Suprapubic skin (tissue), 4 donors: ENCODE data around the gene PDE3A. TPM values are rescaled to one million over a fixed set of nuclear protein-coding genes. Genes with fewer than 3 reads are reported as not detected.

Experiments used
- DNase-seq, 2 donors: peaks; one replicate each; pipeline ENCODE4 v3.0.0-alpha.2; 2019; ENCODE audit warnings: low spot score in 2 of 2
- H3K27ac ChIP-seq: fragments of 200-600 bp; sonication (generic); one replicate; pipeline ENCODE4 v1.5.1; 2019
- H3K27me3 ChIP-seq: fragments of 200-600 bp; sonication (generic); one replicate; pipeline ENCODE4 v1.5.1; 2019
- H3K36me3 ChIP-seq: fragments of 200-600 bp; sonication (generic); one replicate; pipeline ENCODE4 v1.5.1; 2019
- H3K4me1 ChIP-seq: fragments of 200-600 bp; sonication (generic); one replicate; pipeline ENCODE4 v1.5.1; 2019
- H3K4me3 ChIP-seq: fragments of 200-600 bp; sonication (generic); one replicate; pipeline ENCODE4 v1.5.1; 2019; ENCODE audit warnings: mild to moderate bottlenecking
- H3K9me3 ChIP-seq: fragments of 200-600 bp; sonication (generic); one replicate; pipeline ENCODE4 v1.5.1; 2019
- EP300 ChIP-seq: sonication (generic); formaldehyde crosslinking; IDR thresholded peaks from one replicate; pipeline ENCODE4 v1.6.1; 2017; ENCODE audit warnings: antibody characterized with exemption
- POLR2A ChIP-seq, 2 donors: fragments of 450-650 bp; IDR thresholded peaks; one replicate each; pipeline ENCODE4 v1.6.1; 2017; ENCODE audit warnings: antibody characterized with exemption in 2 of 2, mild to moderate bottlenecking in 2 of 2, moderate library complexity in 2 of 2
- POLR2AphosphoS5 ChIP-seq, 3 donors: sonication (generic); formaldehyde crosslinking; IDR thresholded peaks; one replicate each; pipeline ENCODE4 v1.6.1; 2017; ENCODE audit warnings: antibody characterized with exemption in 3 of 3
- WGBS: methylation state at CpG from one replicate; pipeline ENCODE4 v1.1.5; 2018; 5-methylcytosine and 5-hydroxymethylcytosine counted together
- total RNA-seq, 4 donors: library from RNA; depleted of rRNA; stranded (reverse); fragments of >200 nt; gene quantifications; one replicate each; pipeline ENCODE4 v1.1.0, GENCODE V29; 2016
- TF ChIP-seq, protein P1 (sequence below), 2 donors: fragments of 200-600 bp in 1 of 2; fragments of 450-650 bp in 1 of 2; sonication (generic) in 1 of 2; IDR thresholded peaks; one replicate each; pipeline ENCODE4 v1.5.1; 2016 to 2019; ENCODE audit warnings: antibody characterized with exemption in 2 of 2, mild to moderate bottlenecking in 1 of 2, moderate library complexity in 1 of 2

PDE3A gene
- total RNA-seq, 4 donors from 2014 or later = 0.79 to 3.4 (median 1.4) TPM

DNA sequence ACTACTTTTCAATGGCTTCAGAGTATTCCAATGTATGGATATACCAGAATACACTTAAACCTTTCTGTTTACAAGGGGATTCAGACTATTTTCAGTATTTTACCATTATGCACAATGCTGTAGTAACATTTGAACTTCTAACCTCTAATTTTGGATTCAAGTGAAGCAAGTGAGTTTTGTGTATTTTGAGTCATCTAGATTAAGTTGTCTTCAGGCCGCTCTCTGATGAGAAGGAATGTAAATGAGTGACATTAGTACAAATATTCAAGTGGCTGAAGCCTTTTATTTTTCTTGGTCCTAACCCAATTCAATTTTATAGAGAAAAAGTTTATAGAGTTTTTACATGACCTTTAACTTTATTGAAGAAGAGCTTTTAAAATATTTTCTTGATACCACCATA lies 125.6 kb downstream of the PDE3A start:
- no peak for DNase-seq
- Histone ChIP-seq H3K27me3 (no peaks in the 10 kb centered on the region), H3K27ac (no peak overlapping the region), H3K4me3 (no peak overlapping the region), H3K9me3 (no peaks in the 10 kb centered on the region), H3K36me3 (no peaks in the 10 kb centered on the region), H3K4me1 (no peaks in the 10 kb centered on the region)
- no peak for TF ChIP-seq POLR2AphosphoS5 (IDR thresholded peaks at IDR 0.05)
- 76% methylated on average over 1 of the region's 1 CpG for WGBS

DNA sequence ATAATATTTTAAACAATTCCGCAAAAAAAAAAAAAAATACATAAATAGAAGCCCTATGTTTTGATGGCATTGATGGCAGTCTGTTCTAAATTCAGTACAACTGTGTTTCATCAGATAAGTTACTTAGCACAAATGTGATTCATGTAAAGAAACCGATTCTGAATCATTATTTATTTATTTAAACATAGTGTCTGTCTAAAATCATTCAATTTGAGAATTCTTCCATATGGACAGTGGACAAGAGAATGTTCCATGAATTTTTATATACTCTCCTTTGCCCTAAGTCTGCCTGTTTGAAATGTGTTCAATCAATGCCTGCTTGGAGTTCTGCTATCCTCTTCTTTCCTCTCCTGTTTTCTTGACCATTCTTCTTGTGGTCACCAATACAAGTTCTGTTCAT lies 126.5 kb downstream of the PDE3A start:
- Histone ChIP-seq H3K9me3 (no peaks in the 10 kb centered on the region), H3K27me3 (no peaks in the 10 kb centered on the region), H3K4me1 (no peaks in the 10 kb centered on the region), H3K27ac (no peak overlapping the region), H3K4me3 (no peak overlapping the region), H3K36me3 (no peaks in the 10 kb centered on the region)
- TF ChIP-seq, protein P1, sequence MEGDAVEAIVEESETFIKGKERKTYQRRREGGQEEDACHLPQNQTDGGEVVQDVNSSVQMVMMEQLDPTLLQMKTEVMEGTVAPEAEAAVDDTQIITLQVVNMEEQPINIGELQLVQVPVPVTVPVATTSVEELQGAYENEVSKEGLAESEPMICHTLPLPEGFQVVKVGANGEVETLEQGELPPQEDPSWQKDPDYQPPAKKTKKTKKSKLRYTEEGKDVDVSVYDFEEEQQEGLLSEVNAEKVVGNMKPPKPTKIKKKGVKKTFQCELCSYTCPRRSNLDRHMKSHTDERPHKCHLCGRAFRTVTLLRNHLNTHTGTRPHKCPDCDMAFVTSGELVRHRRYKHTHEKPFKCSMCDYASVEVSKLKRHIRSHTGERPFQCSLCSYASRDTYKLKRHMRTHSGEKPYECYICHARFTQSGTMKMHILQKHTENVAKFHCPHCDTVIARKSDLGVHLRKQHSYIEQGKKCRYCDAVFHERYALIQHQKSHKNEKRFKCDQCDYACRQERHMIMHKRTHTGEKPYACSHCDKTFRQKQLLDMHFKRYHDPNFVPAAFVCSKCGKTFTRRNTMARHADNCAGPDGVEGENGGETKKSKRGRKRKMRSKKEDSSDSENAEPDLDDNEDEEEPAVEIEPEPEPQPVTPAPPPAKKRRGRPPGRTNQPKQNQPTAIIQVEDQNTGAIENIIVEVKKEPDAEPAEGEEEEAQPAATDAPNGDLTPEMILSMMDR (IDR thresholded peaks at IDR 0.05) = no peak
- TF ChIP-seq POLR2AphosphoS5 (IDR thresholded peaks at IDR 0.05) (no peak), POLR2A (IDR thresholded peaks at IDR 0.05) (no peak), EP300 (no peak)
- no peak for DNase-seq
- 85% methylated on average over 2 of the region's 2 CpGs for WGBS

DNA sequence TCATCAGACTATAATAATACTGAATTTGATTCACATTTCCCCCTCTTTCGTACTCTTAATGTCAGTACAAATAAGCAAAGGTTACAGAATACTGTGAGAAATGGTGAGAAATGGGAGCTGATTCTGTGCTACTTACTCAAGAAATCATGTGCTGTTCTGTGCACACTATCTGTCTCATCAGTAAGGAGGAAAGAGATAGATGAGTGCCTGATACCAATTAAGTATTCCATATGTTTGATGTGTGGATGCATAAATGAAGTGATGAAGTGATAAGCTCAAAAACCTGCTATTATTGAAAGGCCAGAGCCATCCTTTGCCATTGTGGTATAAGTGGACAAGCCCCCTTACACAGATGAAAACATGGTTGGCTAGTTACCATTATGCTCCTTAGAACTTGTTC lies 127.7 kb downstream of the PDE3A start:
- H3K27me3 ChIP-seq = no peaks in the 10 kb centered on the region
- H3K36me3 ChIP-seq = no peaks in the 10 kb centered on the region
- H3K4me1 ChIP-seq = no peaks in the 10 kb centered on the region
- TF ChIP-seq, protein P1 (IDR thresholded peaks at IDR 0.05) = no peak
- no peak for TF ChIP-seq POLR2A (IDR thresholded peaks at IDR 0.05)
- no peak for TF ChIP-seq EP300
- TF ChIP-seq POLR2AphosphoS5 (IDR thresholded peaks at IDR 0.05) = no peak
- no peaks in the 10 kb centered on the region for H3K9me3 ChIP-seq
- WGBS = 94% methylated on average over 1 of the region's 1 CpG
- H3K27ac ChIP-seq = no peak overlapping the region
- no peak overlapping the region for H3K4me3 ChIP-seq
- DNase-seq = no peak

DNA sequence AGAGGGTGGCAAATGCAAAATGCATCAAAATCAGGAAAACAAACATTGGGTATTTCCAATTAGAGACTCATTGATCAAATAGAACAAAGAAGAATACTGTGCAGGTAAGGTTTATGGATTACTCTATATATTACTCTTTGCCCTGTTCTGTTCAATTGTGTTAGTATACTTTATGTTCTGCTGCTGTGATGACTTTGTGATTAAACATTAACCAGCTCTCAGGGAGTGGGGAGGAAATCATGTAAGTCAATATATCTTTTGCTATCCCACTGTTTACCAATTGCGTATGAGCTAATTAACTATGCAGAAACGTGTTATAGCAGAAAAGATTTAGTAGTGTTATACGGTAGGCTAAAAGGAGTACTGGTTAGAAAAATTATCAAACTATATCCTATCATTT lies 129.4 kb downstream of the PDE3A start:
- H3K9me3 ChIP-seq = no peaks in the 10 kb centered on the region
- no peak overlapping the region for H3K27ac ChIP-seq
- no peaks in the 10 kb centered on the region for H3K4me1 ChIP-seq
- H3K4me3 ChIP-seq = no peak overlapping the region
- no peaks in the 10 kb centered on the region for H3K27me3 ChIP-seq
- WGBS = 72% methylated on average over 3 of the region's 3 CpGs
- no peak for DNase-seq
- H3K36me3 ChIP-seq = no peaks in the 10 kb centered on the region
- TF ChIP-seq, protein P1 (IDR thresholded peaks at IDR 0.05) = no peak
- TF ChIP-seq POLR2A (IDR thresholded peaks at IDR 0.05) = no peak
- no peak for TF ChIP-seq EP300
- TF ChIP-seq POLR2AphosphoS5 (IDR thresholded peaks at IDR 0.05) = no peak

DNA sequence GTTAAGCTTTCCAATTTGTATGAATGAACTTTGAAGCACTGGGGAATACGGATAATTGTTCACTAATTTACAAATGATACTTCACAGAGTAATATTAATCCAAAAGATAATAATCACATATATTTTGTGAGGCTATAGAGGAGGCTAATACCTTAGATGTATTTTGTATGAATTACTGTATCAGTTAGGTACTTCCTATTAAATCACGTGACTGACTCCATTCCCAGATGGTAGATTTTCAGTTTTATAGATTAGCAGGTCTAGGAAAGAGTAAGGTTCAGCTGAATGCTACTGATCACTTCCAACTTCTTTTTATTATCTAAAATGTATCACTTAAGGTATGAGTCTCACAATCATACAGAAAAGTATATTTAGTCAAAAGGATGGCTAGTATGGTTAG lies 133.6 kb downstream of the PDE3A start:
- H3K4me1 ChIP-seq = no peaks in the 10 kb centered on the region
- no peaks in the 10 kb centered on the region for H3K9me3 ChIP-seq
- H3K4me3 ChIP-seq = no peak overlapping the region
- TF ChIP-seq, protein P1 (IDR thresholded peaks at IDR 0.05) = no peak
- no peak for TF ChIP-seq EP300
- TF ChIP-seq POLR2AphosphoS5 (IDR thresholded peaks at IDR 0.05) = no peak
- no peak for TF ChIP-seq POLR2A (IDR thresholded peaks at IDR 0.05)
- H3K27ac ChIP-seq = no peak overlapping the region
- DNase-seq = no peak
- H3K36me3 ChIP-seq = no peaks in the 10 kb centered on the region
- 92% methylated on average over 2 of the region's 2 CpGs for WGBS
- H3K27me3 ChIP-seq = no peaks in the 10 kb centered on the region

DNA sequence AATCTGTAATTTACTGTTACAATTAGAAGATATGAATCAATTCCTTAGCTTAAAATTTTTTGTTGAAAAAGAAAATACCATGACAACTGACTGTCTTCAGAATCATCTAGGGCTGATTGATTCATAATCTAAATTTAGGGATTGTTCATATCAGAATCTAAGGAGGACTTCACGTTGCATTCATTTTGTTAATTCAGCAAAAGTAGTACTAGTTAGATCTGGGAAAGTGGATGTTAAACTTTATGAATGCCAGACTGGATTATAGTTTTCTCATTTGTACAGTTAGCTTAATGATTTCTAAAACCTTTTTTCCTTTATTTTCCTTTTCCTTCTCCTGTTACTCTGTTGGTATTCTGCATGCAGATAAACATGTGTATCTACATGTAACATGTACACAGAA lies 135.5 kb downstream of the PDE3A start:
- Histone ChIP-seq H3K4me3 (no peak overlapping the region), H3K36me3 (no peaks in the 10 kb centered on the region), H3K9me3 (no peaks in the 10 kb centered on the region), H3K27ac (no peak overlapping the region), H3K27me3 (no peaks in the 10 kb centered on the region), H3K4me1 (no peaks in the 10 kb centered on the region)
- no peak for TF ChIP-seq POLR2A (IDR thresholded peaks at IDR 0.05)
- no peak for TF ChIP-seq EP300
- TF ChIP-seq, protein P1 (IDR thresholded peaks at IDR 0.05) = no peak
- no peak for TF ChIP-seq POLR2AphosphoS5 (IDR thresholded peaks at IDR 0.05)
- 63% methylated on average over 1 of the region's 1 CpG for WGBS
- DNase-seq = no peak
